ENCODE results near the gene SLC5A12.

DNA sequence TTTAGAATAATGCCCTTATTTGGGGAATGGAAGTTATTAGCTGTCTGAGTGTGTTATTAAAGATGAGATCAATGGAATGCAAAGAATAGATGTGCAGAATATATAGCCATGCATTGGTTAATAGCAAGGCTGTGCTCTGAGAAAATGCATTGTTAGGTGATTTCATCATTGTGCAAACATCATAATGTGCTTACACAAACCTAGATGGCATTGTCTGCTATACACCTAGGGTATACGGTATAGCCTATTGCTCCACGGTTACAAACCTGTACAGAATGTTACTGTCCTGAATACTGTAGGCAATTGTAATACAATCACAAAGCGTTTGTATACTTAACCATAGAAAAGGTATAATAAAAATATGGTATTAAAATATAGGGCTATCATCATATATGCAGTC is 25.5 kb downstream of the SLC5A12 start:
- no peak for TF ChIP-seq POLR2A (IDR thresholded peaks at IDR 0.05; ENCODE audit: low read depth, low read length)
- TF ChIP-seq BHLHE40 (IDR thresholded peaks at IDR 0.05; ENCODE audit: low read depth, low read length) = no peak

Measured in IMR-90 (cell line).